Motor neuron (in vitro differentiated cells): Measurements from ENCODE around the gene HIF1AN. TPM values are rescaled to one million over a fixed set of nuclear protein-coding genes. Genes with fewer than 3 reads are reported as not detected.
"Not testable (repeated sequence)": the region's sequence is repeated elsewhere in the genome, so short reads cannot be mapped to it uniquely, and the experiment has no call there.

Source experiments
- ATAC-seq, 8 experiments: fragments of 200-7000 bp; cut with Tn5 transposase; replicated peaks in 6 of 8; 2 replicates each; pipeline ENCODE4 v1.8.0; 2021; ENCODE audit warnings: mild to moderate bottlenecking in 8 of 8, moderate library complexity in 8 of 8
- H3K27ac ChIP-seq, 2 donors: fragments of 250-450 bp; sonication (Bioruptor Pico); 2 replicates each; pipeline ENCODE4 v1.9.0; 2021; ENCODE audit warnings: antibody characterized with exemption in 2 of 2, mild to moderate bottlenecking in 2 of 2, moderate library complexity in 1 of 2
- H3K4me1 ChIP-seq, 2 donors: fragments of 250-450 bp; sonication (Bioruptor Pico); replicated peaks in 1 of 2; 2 replicates each; pipeline ENCODE4 v1.6.1; 2021; ENCODE audit warnings: antibody characterized with exemption in 2 of 2, mild to moderate bottlenecking in 2 of 2, moderate library complexity in 1 of 2
- H3K4me3 ChIP-seq, 5 donors: fragments of 250-450 bp; sonication (Bioruptor Pico); 2 replicates each; pipeline ENCODE4 v1.9.0; 2021; ENCODE audit warnings: antibody characterized with exemption in 5 of 5, mild to moderate bottlenecking in 5 of 5, moderate library complexity in 4 of 5
- WGBS, 10 experiments: fragments of 450-650 bp; shearing (Covaris generic); methylation state at CpG; one replicate each; pipeline ENCODE4 v1.0.0; 2022; 5-methylcytosine and 5-hydroxymethylcytosine counted together
- in situ Hi-C, 9 experiments: fragments of 400-800 bp; cut with MboI; loops; one replicate each; pipeline ENCODE4 v1.15.0; 2021; ENCODE audit warnings: low sequenced_read_pairs in 9 of 9, low pct_unique_long_range_greater_than_20kb in 2 of 9; ENCODE audit not compliant: unreplicated experiment in 9 of 9
- total RNA-seq, 8 experiments: library from RNA; unstranded; fragments of 300-600 nt; gene quantifications; 2 replicates each; pipeline versions ENCODE4 v1.2.3 to v1.2.4, GENCODE V29; 2022

The HIF1AN gene
- total RNA-seq, 8 experiments from 2014 or later: 7.3 to 23.6 (median 11.9) TPM

DNA sequence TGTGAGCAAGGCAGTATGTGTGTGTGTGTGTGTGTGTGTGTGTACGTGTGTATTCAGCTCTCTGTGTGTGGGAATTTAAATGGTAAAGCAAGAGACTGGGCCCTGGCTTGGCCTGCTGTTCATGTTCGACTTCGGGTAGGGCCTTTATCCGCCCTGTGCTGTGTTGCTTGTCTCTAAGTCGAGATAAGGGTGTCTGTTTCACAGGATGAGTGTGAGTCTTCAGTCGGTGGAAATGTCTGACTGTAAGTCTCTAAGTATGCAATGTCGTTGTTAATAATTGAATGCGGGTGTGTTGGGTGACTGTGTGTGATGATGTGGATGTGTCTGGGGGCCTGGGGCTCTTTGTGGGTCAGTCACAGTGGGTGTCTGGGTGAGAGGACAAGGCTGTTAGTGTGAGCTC lies 34.8 kb downstream of the HIF1AN start:
- Histone ChIP-seq H3K27ac (no peak overlapping the region), H3K4me3 (peak overlapping the region in 1 of 5 donors; percentile 38), H3K4me1 (no peaks in the 10 kb centered on the region)
- peak in 2 of 8 experiments; percentile 13 to 17 for ATAC-seq
- in situ Hi-C loops: loop anchor here in 4 of 9 experiments (25.0 kb wide), 3 partner anchors 167 to 317 kb away; partner anchors contain the start of gene PAX2 (in 2 of the 4)
- 0 to 90% (median 60%) methylated on average over 1 to 4 of the region's 8 CpGs; no CpG with 5 or more reads in 3 of the 10 experiments for WGBS, 10 experiments

DNA sequence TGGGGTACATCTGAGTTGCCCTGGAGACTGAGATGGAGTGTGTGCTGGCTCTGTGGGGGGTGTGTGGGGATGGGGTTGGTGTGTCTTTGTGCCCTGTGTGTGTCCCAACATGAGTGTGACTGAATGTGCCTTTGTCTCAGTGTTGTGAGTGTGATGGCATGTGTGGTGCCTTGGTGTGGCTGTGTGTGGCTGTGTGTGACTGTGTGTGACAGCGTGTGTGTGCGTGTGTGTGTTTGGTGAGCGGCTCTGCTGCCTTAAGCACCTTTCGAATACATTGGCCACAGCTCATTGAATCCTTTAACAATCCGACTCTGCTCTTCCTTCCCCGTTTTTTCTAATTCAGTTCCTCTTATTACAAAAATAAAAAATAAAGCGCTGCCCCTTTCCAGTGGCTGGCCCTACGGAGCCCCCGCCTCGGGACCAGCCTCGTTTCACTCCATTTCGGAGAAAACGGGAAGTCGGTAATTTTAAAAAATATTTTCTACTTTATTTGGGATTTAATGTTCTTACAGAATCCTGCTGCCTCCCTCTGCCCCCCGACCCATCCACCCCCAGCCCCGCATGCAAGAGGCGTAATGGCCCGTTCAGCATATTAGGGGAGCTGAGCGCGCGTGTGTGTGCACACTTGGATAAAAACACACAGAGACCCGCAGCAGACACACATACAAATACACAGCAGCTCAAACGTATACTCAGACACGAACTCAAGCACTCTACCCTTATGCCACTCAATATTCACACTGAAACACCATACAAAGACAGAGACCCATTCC lies 35.5 kb downstream of the HIF1AN start:
- 63 to 83% (median 78%) methylated on average over 3 to 16 of the region's 24 CpGs; no CpG with 5 or more reads in 1 of the 10 experiments for WGBS, 10 experiments
- Histone ChIP-seq H3K4me3 (no peak overlapping the region), H3K27ac (no peak overlapping the region), H3K4me1 (no peaks in the 10 kb centered on the region)
- ATAC-seq: peak in 1 of 8 experiments; percentile 22
- in situ Hi-C loops: loop anchor here in 4 of 9 experiments (25.0 kb wide), 3 partner anchors 166 to 316 kb away; partner anchors contain the start of gene PAX2 (in 2 of the 4)

DNA sequence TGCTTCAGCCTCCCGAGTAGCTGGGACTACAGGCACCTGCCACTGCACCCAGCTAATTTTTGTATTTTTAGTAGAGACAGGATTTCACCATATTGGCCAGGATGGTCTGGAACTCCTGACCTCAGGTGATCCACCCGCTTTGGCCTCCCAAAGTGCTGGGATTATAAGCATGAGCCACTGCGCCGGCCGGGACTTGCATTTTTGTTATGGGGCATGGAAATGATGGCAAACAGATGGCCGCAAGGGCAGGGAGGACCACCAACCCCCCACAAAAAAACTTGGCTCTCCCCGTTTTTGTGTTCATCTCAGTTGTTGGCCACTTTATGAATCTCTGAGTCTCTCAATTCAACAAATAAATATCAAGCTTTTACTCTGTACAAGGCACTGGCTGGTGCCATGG lies 39.4 kb downstream of the HIF1AN start:
- in situ Hi-C loops, ATAC-seq, H3K4me3 ChIP-seq, H3K4me1 ChIP-seq, H3K27ac ChIP-seq: not testable (repeated sequence)
- WGBS, 10 experiments: 23 to 84% (median 70%) methylated on average over 2 to 6 of the region's 7 CpGs; no CpG with 5 or more reads in 2 of the 10 experiments

DNA sequence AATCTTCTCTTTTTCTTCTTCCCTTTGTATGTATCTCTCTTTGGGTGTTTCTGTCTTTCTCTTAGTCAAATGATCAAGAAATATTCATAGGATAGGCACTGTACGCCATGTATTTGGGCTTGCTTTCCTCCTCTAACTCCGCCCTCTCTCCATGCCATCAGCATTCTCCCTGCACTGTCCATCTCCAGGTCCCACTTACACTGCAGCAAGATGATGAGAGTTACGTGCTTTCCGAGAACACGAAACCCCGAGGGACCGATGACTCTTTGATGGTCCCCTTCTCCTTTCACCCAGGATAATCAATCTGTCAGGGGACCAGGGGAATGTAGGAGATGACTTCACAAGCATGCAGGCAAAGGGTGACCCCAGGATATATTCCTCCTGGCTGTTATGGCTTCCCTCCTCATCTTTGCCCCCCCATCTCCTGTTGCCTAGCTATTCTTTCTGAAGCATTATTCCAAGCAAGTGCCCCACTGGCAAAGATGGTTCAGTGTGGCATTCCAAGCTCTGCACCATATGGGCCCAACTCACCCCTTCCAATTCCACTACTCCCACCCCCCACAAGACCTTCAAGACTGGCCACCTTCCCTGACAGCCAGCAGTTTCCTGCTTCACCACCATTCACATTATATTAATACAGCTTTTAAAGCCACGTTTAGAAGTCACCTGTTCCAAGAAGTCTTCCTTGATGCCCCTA lies 40.0 kb downstream of the HIF1AN start:
- WGBS, 10 experiments: 0 to 65% (median 29%) methylated on average over 1 to 7 of the region's 8 CpGs; no CpG with 5 or more reads in 2 of the 10 experiments
- Histone ChIP-seq H3K4me1 (no peaks in the 10 kb centered on the region), H3K27ac (no peak overlapping the region), H3K4me3 (no peak overlapping the region)
- in situ Hi-C loops: no loop called here
- peak in 5 of 8 experiments; percentile 77 to 96 (median 83) for ATAC-seq

DNA sequence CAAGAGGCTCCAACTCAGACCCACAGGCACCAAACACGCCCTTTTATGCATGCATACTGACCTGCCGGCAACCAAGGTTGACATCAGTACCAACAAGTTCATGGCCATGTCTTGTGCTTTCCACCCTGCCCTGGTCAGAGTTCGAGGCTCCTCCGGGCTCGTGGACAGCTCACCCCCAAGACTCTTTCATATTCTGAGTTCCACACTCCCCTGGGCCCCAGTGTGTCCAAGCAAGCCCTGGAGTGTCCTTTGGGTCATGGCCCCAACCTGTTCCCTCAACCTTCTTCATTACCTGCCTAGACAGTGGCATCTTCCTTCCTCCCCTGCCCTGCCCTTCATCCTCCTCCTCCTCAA lies 40.5 kb downstream of the HIF1AN start:
- ATAC-seq: no peak
- Histone ChIP-seq H3K4me1 (no peaks in the 10 kb centered on the region), H3K27ac (no peak overlapping the region), H3K4me3 (no peak overlapping the region)
- in situ Hi-C loops: no loop called here
- 22 to 100% (median 73%) methylated on average over 1 to 4 of the region's 5 CpGs; no CpG with 5 or more reads in 5 of the 10 experiments for WGBS, 10 experiments

DNA sequence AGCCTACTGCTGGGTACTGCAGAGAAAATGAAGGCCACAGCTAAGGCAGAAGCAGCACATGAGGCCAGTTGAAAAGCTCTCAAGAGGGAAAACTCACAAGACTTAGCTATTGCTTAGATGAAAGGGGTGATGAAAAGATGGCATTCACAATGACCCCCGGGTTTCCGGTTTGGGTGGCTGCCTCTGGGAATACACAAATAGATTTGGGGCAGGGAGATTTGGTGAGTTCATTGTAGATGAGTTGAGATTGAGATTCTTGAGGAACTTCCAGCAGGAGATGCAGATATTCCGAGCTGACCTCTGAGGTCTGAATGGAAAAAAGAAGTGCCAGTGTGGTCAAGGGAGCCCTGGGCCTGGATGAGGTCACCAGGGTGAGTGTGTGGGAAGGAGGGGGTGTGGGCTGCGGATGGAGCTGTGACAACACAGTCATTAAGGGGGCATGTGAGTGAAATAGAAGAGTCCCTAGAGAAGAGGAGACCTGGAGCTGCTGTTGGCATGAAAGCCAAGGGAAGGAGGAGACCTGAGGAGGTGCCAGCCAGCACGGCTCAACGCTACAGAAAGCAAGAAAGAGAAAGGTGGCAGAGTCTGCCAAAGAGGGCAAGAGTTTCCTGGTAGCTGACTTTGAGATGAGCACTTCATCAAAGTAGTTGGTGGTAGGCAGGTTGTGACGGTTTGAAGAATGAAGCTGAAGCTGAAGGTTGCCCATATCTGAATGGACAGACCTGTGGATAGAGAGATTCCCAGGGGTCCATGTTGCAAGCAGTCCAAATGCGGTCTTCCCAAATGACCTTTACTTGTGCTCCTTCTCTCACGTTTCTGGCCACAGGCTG lies 43.7 kb downstream of the HIF1AN start:
- in situ Hi-C loops: no loop called here
- no peak for ATAC-seq
- H3K4me1 ChIP-seq: no peaks in the 10 kb centered on the region
- WGBS, 10 experiments: 11 to 80% (median 64%) methylated on average over 1 to 7 of the region's 9 CpGs; no CpG with 5 or more reads in 2 of the 10 experiments
- H3K4me3 ChIP-seq: no peak overlapping the region
- H3K27ac ChIP-seq: no peak overlapping the region

DNA sequence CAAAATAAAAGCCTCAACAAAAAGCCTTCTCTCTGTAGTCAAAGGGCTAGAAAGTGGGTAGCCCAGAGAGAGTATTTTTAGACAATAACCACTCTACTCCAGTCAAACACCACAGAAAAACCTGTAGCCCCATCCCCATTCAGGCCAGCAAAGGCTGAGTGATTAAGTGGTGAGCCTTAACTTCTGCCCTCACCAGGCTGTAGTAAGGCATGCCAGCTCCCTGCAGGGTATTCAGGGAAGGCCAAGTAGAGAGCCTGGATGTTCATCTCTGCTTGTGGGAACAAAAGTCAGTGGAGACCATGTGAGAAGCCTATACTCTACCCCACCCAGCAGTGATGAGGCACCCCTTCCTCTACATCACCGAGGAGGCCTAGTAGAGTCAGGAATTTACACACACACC lies 51.2 kb downstream of the HIF1AN start:
- 0 to 83% (median 80%) methylated on average over 1 of the region's 1 CpG; no CpG with 5 or more reads in 7 of the 10 experiments for WGBS, 10 experiments
- Histone ChIP-seq H3K4me1 (no peaks in the 10 kb centered on the region), H3K4me3 (no peak overlapping the region), H3K27ac (no peak overlapping the region)
- no peak for ATAC-seq
- in situ Hi-C loops: no loop called here

DNA sequence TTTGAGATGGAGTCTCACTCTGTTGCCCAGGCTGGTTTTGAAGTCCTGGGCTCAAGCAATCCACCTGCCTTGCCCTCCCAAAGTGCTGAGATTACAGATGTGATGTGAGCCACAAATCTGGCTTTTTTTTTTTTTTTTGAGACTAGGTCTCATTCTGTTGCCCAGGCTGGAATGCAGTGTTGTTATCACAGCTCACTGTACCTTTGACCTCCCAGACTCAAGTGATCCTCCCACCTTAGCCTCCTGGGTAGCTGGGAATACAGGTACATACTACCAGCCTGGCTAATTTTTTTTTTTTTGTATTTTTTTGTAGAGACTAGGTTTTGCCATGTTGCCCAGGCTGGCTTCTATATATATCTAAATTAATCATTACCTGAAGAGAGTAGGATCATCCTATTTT lies 62.4 kb downstream of the HIF1AN start:
- no peak overlapping the region for H3K27ac ChIP-seq
- no peak overlapping the region for H3K4me3 ChIP-seq
- in situ Hi-C loops: no loop called here
- no peak for ATAC-seq
- no peaks in the 10 kb centered on the region for H3K4me1 ChIP-seq

DNA sequence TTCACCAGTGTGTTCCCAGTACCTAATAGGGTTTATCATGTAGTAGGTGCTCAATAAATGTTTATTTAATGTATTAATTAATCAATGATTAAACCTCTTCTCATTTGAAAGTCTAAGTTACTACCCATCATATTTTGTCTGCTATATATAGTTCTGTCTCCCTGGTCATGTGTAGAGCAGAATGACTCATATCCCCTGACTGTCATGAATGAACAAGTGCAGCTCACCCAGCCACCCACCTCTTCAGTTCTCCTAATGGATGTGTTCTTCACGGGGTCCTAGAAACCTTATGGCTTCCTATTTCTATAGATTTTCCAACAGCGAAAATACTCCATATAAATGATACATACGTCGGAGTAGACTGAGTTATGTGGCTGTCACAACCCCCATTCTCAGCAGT lies 64.5 kb downstream of the HIF1AN start:
- 50 to 95% (median 74%) methylated on average over 1 to 4 of the region's 4 CpGs; no CpG with 5 or more reads in 2 of the 10 experiments for WGBS, 10 experiments
- ATAC-seq: peak in 3 of 8 experiments; percentile 46 to 68 (median 62)
- Histone ChIP-seq H3K4me3 (no peak overlapping the region), H3K27ac (no peak overlapping the region), H3K4me1 (no peaks in the 10 kb centered on the region)
- in situ Hi-C loops: no loop called here

DNA sequence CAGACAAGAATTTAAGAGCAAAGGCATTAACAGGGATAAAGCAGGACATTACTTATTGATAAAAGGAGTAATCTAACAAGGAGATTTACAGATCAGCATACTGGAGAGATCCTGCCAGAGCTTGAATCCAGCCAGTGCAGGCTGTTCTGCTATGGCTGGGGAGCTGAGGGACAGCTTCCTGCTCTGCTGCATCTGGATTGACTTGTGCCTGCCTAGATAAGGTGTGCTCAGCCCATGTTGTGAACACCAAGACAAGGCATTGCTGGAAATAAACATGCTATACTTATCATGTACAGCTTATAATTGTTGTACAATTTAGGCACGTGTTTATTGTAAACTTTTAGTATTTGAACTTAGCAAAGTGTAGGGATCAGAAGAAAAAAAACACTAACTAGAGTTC lies 71.7 kb downstream of the HIF1AN start:
- 0 to 71% (median 17%) methylated on average over 1 of the region's 1 CpG; no CpG with 5 or more reads in 4 of the 10 experiments for WGBS, 10 experiments
- Histone ChIP-seq H3K27ac (no peak overlapping the region), H3K4me1 (no peaks in the 10 kb centered on the region), H3K4me3 (no peak overlapping the region)
- ATAC-seq: no peak
- in situ Hi-C loops: no loop called here
